HUES48 (cell line): ENCODE data around the gene UBA6.
"Not testable (repeated sequence)": the region's sequence is repeated elsewhere in the genome, so short reads cannot be mapped to it uniquely, and the experiment has no call there.

ENCODE experiments used
- H3K27ac ChIP-seq: one replicate; pipeline ENCODE4 v1.7.0; 2013; ENCODE audit warnings: low read depth, low read length, inconsistent platforms
- H3K27me3 ChIP-seq: 2 replicates; pipeline ENCODE4 v1.6.1; 2013; ENCODE audit warnings: mild to moderate bottlenecking, low read length; ENCODE audit not compliant: control insufficient read depth, insufficient read depth
- H3K36me3 ChIP-seq: 2 replicates; pipeline ENCODE4 v1.6.1; 2013; ENCODE audit warnings: low read length; ENCODE audit not compliant: control insufficient read depth, insufficient read depth
- H3K4me1 ChIP-seq: 2 replicates; pipeline ENCODE4 v1.6.1; 2013; ENCODE audit warnings: mild to moderate bottlenecking, low read length; ENCODE audit not compliant: control insufficient read depth, insufficient read depth
- H3K4me3 ChIP-seq: 2 replicates; pipeline ENCODE4 v1.5.1; 2013; ENCODE audit warnings: mild to moderate bottlenecking, low read depth, low read length
- H3K9ac ChIP-seq: 2 replicates; pipeline ENCODE4 v1.6.1; 2013; ENCODE audit warnings: mild to moderate bottlenecking, low read depth, low read length, moderate library complexity
- H3K9me3 ChIP-seq: 2 replicates; pipeline ENCODE4 v1.6.1; 2013; ENCODE audit warnings: low read length; ENCODE audit not compliant: control insufficient read depth, insufficient read depth

Gene UBA6

GRCh38 chr4:67660418-67660817 lies 40.5 kb downstream of the UBA6 start:
- peaks cover 74% of the 10 kb centered on the region for H3K36me3 ChIP-seq

GRCh38 chr4:67659065-67659464 lies 41.9 kb downstream of the UBA6 start:
- Histone ChIP-seq H3K36me3 (peaks cover 60% of the 10 kb centered on the region), H3K4me1 (no peaks in the 10 kb centered on the region), H3K9me3 (peaks cover 14% of the 10 kb centered on the region), H3K27me3 (no peaks in the 10 kb centered on the region), H3K27ac (no peak overlapping the region), H3K4me3 (no peak overlapping the region), H3K9ac (no peak overlapping the region)

More at GRCh38 chr4:67660418-67660817, 40.5 kb downstream of the UBA6 start:
- H3K9me3 ChIP-seq = peaks cover 14% of the 10 kb centered on the region
- H3K27me3 ChIP-seq = no peaks in the 10 kb centered on the region
- H3K4me1 ChIP-seq = no peaks in the 10 kb centered on the region
- no peak overlapping the region for H3K4me3 ChIP-seq
- no peak overlapping the region for H3K27ac ChIP-seq
- no peak overlapping the region for H3K9ac ChIP-seq

DNA sequence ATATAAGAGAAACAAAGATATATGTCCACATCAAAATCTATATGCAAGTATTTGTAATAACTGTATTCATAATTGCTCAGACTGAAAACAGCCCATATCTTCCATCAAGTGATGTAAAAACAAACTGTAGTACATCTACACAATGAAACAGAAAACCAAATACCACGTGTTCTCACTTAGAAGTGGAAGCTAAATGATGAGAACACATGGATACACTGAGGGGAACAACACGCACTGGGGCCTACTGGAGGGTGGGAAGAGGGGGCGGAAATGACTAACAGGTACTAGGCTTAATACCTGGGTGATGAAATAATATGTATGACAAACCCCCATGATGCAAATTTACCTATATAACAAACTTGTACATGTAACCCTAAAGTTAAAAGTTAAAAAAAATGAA lies 42.7 kb downstream of the UBA6 start:
- Histone ChIP-seq H3K4me3 (no peak overlapping the region), H3K27ac (no peak overlapping the region), H3K9me3 (peaks cover 14% of the 10 kb centered on the region), H3K27me3 (no peaks in the 10 kb centered on the region), H3K4me1 (no peaks in the 10 kb centered on the region), H3K9ac (no peak overlapping the region), H3K36me3 (peaks cover 53% of the 10 kb centered on the region)

DNA sequence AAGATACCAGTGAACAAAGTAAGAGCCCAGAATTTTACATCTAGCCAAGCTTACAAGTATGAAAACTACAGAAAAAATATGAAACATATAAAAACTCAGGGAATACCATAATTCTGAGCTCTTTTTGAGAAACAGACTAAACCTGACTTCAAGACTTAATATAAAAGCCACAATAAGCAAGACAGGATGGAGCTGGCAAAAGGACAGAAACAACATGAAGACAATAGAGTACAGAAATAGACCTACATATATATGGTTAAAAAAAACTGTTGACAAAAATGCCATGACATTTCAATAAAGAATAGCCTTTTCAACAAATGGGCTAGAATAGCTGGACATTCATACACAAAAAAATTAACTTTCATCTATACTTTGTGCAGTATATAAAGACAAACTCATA lies 49.4 kb downstream of the UBA6 start:
- Histone ChIP-seq H3K9ac (no peak overlapping the region), H3K9me3 (no peaks in the 10 kb centered on the region), H3K4me1 (no peaks in the 10 kb centered on the region), H3K36me3 (peaks cover 39% of the 10 kb centered on the region), H3K27ac (no peak overlapping the region), H3K4me3 (no peak overlapping the region), H3K27me3 (no peaks in the 10 kb centered on the region)

- Histone ChIP-seq H3K27me3 (no peaks in the 10 kb centered on the region), H3K36me3 (peaks cover 69% of the 10 kb centered on the region), H3K4me3 (no peak overlapping the region), H3K4me1 (no peaks in the 10 kb centered on the region), H3K9ac (no peak overlapping the region), H3K9me3 (peaks cover 8% of the 10 kb centered on the region; the same call in 1 of the 2 replicates), H3K27ac (no peak overlapping the region)
These were observed 62.8 kb downstream of the UBA6 start for GRCh38 chr4:67638136-67638535.

DNA sequence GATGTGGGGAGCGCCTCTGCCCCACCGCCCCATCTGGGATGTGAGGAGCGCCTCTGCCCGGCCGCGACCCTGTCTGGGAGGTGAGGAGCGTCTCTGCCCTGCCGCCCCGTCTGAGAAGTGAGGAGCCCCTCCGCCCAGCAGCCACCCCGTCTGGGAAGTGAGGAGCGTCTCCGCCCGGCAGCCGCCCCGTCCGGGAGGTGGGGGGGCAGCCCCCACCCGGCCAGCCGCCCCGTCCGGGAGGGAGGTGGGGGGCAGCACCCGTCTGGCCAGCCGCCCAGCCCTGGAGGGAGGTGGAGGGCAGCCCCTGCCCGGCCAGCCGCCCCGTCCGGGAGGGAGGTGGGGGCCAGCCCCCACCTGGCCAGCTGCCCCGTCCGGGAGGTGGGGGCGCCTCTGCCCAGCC lies 64.0 kb downstream of the UBA6 start:
- not testable (repeated sequence) for H3K9ac ChIP-seq, H3K9me3 ChIP-seq, H3K4me1 ChIP-seq, H3K27me3 ChIP-seq, H3K4me3 ChIP-seq, H3K27ac ChIP-seq
- H3K36me3 ChIP-seq = peaks cover 75% of the 10 kb centered on the region

DNA sequence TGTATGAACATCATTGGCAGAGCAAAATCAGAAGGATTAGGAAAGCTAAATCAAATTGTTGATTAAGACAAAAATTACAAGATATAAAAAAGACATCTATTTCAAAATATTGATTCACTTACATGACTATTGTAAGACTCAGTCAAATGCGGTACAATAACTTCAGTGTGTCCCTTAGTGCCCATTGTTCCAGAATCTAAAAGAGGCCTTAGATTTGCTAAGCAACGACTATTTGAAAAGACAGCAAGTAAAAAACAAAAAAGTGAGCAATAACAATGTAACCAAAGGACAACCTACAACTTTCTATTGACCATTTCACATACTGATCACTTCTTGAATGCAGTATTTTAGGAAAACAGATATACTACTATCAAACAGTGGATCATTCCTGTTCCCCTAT lies 65.6 kb downstream of the UBA6 start:
- no peaks in the 10 kb centered on the region for H3K27me3 ChIP-seq
- H3K36me3 ChIP-seq = peaks cover 75% of the 10 kb centered on the region
- H3K4me1 ChIP-seq = no peaks in the 10 kb centered on the region
- peaks cover 8% of the 10 kb centered on the region; the same call in 1 of the 2 replicates for H3K9me3 ChIP-seq
- H3K9ac ChIP-seq = no peak overlapping the region
- H3K27ac ChIP-seq = no peak overlapping the region
- no peak overlapping the region for H3K4me3 ChIP-seq

DNA sequence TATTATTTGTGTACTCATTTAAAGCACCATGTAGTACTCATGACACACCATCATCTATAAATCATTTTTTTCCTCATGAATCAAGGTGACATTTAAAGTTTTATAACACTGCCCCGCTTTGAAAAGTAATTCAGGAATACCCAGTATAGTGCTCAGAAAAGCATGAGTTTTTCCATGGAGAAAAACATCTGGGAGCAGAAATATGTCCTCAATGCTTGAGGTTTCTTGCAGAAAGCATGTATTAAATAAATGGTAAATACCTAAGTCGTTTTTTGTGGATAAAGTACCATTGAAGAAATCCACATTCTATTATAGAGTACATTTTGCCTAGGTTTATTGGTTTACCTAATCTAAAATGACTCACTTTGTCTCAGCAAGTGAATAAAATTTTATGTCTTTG lies 66.2 kb downstream of the UBA6 start:
- Histone ChIP-seq H3K27ac (no peak overlapping the region), H3K9ac (no peak overlapping the region), H3K36me3 (peaks cover 75% of the 10 kb centered on the region), H3K4me1 (no peaks in the 10 kb centered on the region), H3K9me3 (peaks cover 8% of the 10 kb centered on the region; the same call in 1 of the 2 replicates), H3K4me3 (no peak overlapping the region), H3K27me3 (no peaks in the 10 kb centered on the region)

- Histone ChIP-seq H3K9ac (no peak overlapping the region), H3K4me1 (no peaks in the 10 kb centered on the region), H3K9me3 (no peaks in the 10 kb centered on the region), H3K27me3 (no peaks in the 10 kb centered on the region), H3K4me3 (no peak overlapping the region), H3K27ac (no peak overlapping the region), H3K36me3 (peaks cover 75% of the 10 kb centered on the region)
These were observed 68.5 kb downstream of the UBA6 start for GRCh38 chr4:67632492-67632891.

DNA sequence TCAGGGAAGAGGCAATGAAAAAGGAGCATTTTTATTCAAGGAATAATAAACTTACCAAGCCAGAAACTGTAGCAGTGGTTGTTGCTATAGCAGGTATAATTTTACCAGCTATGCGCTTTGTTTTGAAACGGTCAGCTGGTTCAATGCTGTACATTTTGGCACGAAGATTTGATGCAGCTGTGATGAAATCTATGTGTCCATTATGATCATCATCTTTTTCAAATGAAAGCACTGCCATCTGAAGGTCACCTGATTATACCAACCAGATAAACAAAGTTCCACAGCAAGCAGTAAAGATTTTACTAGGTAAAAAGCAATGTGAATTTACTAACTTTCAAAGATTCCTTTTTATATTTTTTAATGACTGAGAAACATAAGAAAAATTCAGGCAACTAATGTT lies 76.0 kb downstream of the UBA6 start:
- Histone ChIP-seq H3K36me3 (peaks cover 92% of the 10 kb centered on the region), H3K27ac (no peak overlapping the region), H3K9me3 (no peaks in the 10 kb centered on the region), H3K4me3 (no peak overlapping the region), H3K4me1 (peaks cover 11% of the 10 kb centered on the region), H3K9ac (no peak overlapping the region), H3K27me3 (no peaks in the 10 kb centered on the region)

GRCh38 chr4:67616478-67616877 lies 84.5 kb downstream of the UBA6 start:
- Histone ChIP-seq H3K27ac (no peak overlapping the region), H3K27me3 (no peaks in the 10 kb centered on the region), H3K36me3 (peaks cover 58% of the 10 kb centered on the region), H3K4me1 (no peaks in the 10 kb centered on the region), H3K4me3 (no peak overlapping the region), H3K9ac (no peak overlapping the region), H3K9me3 (no peaks in the 10 kb centered on the region)

DNA sequence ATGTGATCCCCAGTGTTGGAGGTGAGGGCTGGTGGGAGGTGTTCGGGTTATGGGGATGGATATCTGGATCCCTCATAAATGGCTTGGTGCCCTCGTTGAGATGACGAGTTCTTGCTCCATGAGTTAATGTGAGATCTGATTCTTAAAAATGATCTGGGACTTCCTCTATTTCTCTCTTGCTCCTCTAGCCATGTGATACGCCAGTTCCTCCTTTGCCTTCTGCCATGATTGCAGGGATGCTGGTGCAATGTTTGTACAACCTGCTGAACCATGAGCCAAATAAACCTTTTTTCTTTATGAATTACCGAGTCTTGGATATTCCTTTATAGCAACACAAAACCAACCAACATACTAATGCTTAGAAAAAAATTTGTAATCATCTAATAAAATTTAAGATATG lies 85.8 kb downstream of the UBA6 start:
- Histone ChIP-seq H3K27me3 (no peaks in the 10 kb centered on the region), H3K27ac (no peak overlapping the region), H3K9ac (no peak overlapping the region), H3K4me3 (no peak overlapping the region), H3K4me1 (no peaks in the 10 kb centered on the region), H3K36me3 (peaks cover 45% of the 10 kb centered on the region), H3K9me3 (no peaks in the 10 kb centered on the region)
